Measurements from ENCODE around the gene SMIM35.
"Not testable (repeated sequence)": the region's sequence is repeated elsewhere in the genome, so short reads cannot be mapped to it uniquely, and the experiment has no call there.

The SMIM35 gene

DNA sequence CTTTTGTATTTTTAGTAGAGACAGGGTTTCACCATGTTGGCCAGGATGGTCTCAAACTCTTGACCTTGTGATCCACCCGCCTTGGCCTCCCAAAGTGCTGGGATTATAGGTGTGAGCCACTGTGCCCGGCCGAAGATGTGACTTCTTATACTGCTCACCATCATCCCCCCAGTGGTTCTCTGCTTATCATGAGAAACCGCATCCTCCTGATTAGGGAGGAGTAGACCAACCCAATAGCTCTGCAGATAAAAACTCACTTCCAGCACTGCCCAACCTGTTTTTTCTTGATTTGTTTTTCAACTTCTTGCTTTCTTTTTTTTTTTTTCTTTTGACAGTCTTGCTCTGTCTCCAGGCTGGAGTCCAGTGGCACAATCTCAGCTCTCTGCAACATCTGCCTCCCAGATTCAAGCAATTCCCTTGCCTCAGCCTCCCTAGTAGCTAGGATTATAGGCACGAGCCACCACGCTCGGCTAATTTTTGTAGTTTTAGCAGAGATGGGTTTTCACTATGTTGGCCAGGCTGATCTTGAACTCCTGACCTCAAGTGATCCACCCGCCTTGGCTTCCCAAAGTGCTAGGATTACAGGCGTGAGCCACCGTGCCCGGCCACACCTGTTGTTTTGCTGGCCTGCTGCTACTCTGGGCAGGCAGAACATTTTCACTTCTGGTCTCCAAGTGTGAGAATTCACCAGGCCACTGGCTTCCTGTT, 79.0 kb downstream of the SMIM35 start:
- H3K4me3 ChIP-seq (ENCODE audit: extremely low read depth, insufficient read depth, low read length, poor library complexity, severe bottlenecking); H3K36me3 ChIP-seq (ENCODE audit: control insufficient read depth, insufficient read depth, low read length); H3K9me3 ChIP-seq (ENCODE audit: control insufficient read depth, low read length); H3K27ac ChIP-seq (ENCODE audit: low read depth, low read length, severe bottlenecking): not testable (repeated sequence)
- WGBS, 2 experiments (ENCODE audit: insufficient coverage in 2 of 2): 94 to 97% methylated on average over 5 to 10 of the region's 11 CpGs
- peaks cover 19% of the 10 kb centered on the region for H3K4me1 ChIP-seq (ENCODE audit: control insufficient read depth, insufficient read depth, low read length, poor library complexity, severe bottlenecking)

DNA sequence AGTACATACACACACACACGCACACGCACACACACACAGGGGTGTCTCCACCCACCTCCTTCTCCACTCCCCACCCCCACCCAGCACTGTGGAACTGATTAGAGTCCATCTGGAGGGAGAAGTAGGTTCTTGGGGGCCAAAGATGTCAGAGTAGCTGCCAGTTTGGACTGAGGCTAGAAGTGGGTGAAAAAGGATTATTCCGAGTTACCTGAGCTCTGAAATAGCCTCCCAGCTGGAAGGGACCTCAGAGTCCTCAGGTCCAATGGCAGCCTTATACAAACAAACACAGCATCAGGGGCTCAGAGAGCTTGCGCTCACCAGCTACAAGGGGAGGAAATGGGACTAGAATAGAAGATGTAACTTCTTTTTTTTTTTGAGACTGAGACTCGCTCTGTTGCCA, 79.7 kb downstream of the SMIM35 start:
- Histone ChIP-seq H3K4me1 (ENCODE audit: control insufficient read depth, insufficient read depth, low read length, poor library complexity, severe bottlenecking) (peaks cover 19% of the 10 kb centered on the region), H3K4me3 (ENCODE audit: extremely low read depth, insufficient read depth, low read length, poor library complexity, severe bottlenecking) (no peak overlapping the region), H3K9me3 (ENCODE audit: control insufficient read depth, low read length) (no peaks in the 10 kb centered on the region), H3K36me3 (ENCODE audit: control insufficient read depth, insufficient read depth, low read length) (no peaks in the 10 kb centered on the region), H3K27ac (ENCODE audit: low read depth, low read length, severe bottlenecking) (no peak overlapping the region)
- WGBS, 2 experiments (ENCODE audit: insufficient coverage in 2 of 2): 100% methylated on average over 1 to 2 of the region's 5 CpGs

GRCh38 chr11:118006153-118006534, 80.6 kb downstream of the SMIM35 start:
- H3K4me1 ChIP-seq (ENCODE audit: control insufficient read depth, insufficient read depth, low read length, poor library complexity, severe bottlenecking): peaks cover 15% of the 10 kb centered on the region
- no peaks in the 10 kb centered on the region for H3K9me3 ChIP-seq (ENCODE audit: control insufficient read depth, low read length)
- no peak overlapping the region for H3K4me3 ChIP-seq (ENCODE audit: extremely low read depth, insufficient read depth, low read length, poor library complexity, severe bottlenecking)
- 96 to 97% methylated on average over 4 of the region's 4 CpGs for WGBS, 2 experiments (ENCODE audit: insufficient coverage in 2 of 2)
- no peaks in the 10 kb centered on the region for H3K36me3 ChIP-seq (ENCODE audit: control insufficient read depth, insufficient read depth, low read length)
- H3K27ac ChIP-seq (ENCODE audit: low read depth, low read length, severe bottlenecking): no peak overlapping the region

GRCh38 chr11:118005224-118006152, 81.3 kb downstream of the SMIM35 start:
- H3K27ac ChIP-seq (ENCODE audit: low read depth, low read length, severe bottlenecking): no peak overlapping the region
- no peaks in the 10 kb centered on the region for H3K36me3 ChIP-seq (ENCODE audit: control insufficient read depth, insufficient read depth, low read length)
- no peak overlapping the region for H3K4me3 ChIP-seq (ENCODE audit: extremely low read depth, insufficient read depth, low read length, poor library complexity, severe bottlenecking)
- WGBS, 2 experiments (ENCODE audit: insufficient coverage in 2 of 2): 85 to 90% methylated on average over 12 of the region's 12 CpGs
- peaks cover 15% of the 10 kb centered on the region for H3K4me1 ChIP-seq (ENCODE audit: control insufficient read depth, insufficient read depth, low read length, poor library complexity, severe bottlenecking)
- no peaks in the 10 kb centered on the region for H3K9me3 ChIP-seq (ENCODE audit: control insufficient read depth, low read length)

GRCh38 chr11:118004543-118005223, 82.1 kb downstream of the SMIM35 start:
- no peak overlapping the region for H3K27ac ChIP-seq (ENCODE audit: low read depth, low read length, severe bottlenecking)
- H3K9me3 ChIP-seq (ENCODE audit: control insufficient read depth, low read length): no peaks in the 10 kb centered on the region
- H3K4me3 ChIP-seq (ENCODE audit: extremely low read depth, insufficient read depth, low read length, poor library complexity, severe bottlenecking): no peak overlapping the region
- H3K4me1 ChIP-seq (ENCODE audit: control insufficient read depth, insufficient read depth, low read length, poor library complexity, severe bottlenecking): peaks cover 15% of the 10 kb centered on the region
- no peaks in the 10 kb centered on the region for H3K36me3 ChIP-seq (ENCODE audit: control insufficient read depth, insufficient read depth, low read length)
- WGBS, 2 experiments (ENCODE audit: insufficient coverage in 2 of 2): 96 to 97% methylated on average over 7 of the region's 7 CpGs

- H3K4me1 ChIP-seq (ENCODE audit: control insufficient read depth, insufficient read depth, low read length, poor library complexity, severe bottlenecking): peaks cover 15% of the 10 kb centered on the region
- H3K27ac ChIP-seq (ENCODE audit: low read depth, low read length, severe bottlenecking): peak overlapping the region; percentile 85
- 100% methylated on average over 1 of the region's 4 CpGs for WGBS, 2 experiments (ENCODE audit: insufficient coverage in 2 of 2)
- no peak overlapping the region for H3K4me3 ChIP-seq (ENCODE audit: extremely low read depth, insufficient read depth, low read length, poor library complexity, severe bottlenecking)
- no peaks in the 10 kb centered on the region for H3K9me3 ChIP-seq (ENCODE audit: control insufficient read depth, low read length)
- H3K36me3 ChIP-seq (ENCODE audit: control insufficient read depth, insufficient read depth, low read length): no peaks in the 10 kb centered on the region
These were observed 83.3 kb downstream of the SMIM35 start for GRCh38 chr11:118003456-118003855.

GRCh38 chr11:118002541-118003423, 84.0 kb downstream of the SMIM35 start:
- Histone ChIP-seq H3K4me1 (ENCODE audit: control insufficient read depth, insufficient read depth, low read length, poor library complexity, severe bottlenecking) (peaks cover 15% of the 10 kb centered on the region), H3K27ac (ENCODE audit: low read depth, low read length, severe bottlenecking) (peak overlapping the region; percentile 85), H3K36me3 (ENCODE audit: control insufficient read depth, insufficient read depth, low read length) (no peaks in the 10 kb centered on the region), H3K4me3 (ENCODE audit: extremely low read depth, insufficient read depth, low read length, poor library complexity, severe bottlenecking) (no peak overlapping the region), H3K9me3 (ENCODE audit: control insufficient read depth, low read length) (no peaks in the 10 kb centered on the region)
- WGBS, 2 experiments (ENCODE audit: insufficient coverage in 2 of 2): 50 to 73% methylated on average over 5 to 6 of the region's 7 CpGs

DNA sequence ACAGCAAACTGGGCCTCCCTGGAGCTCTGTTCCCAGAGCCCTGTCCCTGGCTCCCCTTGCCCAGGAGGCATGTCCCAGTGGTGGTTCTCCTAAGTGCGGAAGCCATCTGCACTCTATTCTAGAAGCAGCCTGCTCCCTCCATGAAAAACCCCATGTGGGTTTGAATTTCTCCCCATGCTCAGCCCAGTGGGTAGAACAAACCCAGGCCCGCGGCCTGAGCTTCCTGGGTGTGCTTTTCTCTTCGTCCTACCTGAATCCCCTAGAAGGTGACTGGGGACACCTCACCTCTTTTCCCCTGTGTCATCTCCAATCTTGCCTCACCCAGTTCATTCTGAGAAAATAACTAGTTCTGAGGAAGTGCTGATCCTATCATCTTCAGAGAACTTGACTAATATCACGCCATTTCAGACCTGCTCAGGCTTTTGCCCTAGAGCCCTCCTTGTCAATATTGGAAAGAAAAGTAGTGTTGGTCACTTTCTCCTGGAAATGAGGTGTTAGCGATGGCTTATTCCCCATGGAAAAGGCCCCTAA, 84.7 kb downstream of the SMIM35 start:
- Histone ChIP-seq H3K27ac (ENCODE audit: low read depth, low read length, severe bottlenecking) (peak overlapping the region; percentile 85), H3K4me3 (ENCODE audit: extremely low read depth, insufficient read depth, low read length, poor library complexity, severe bottlenecking) (no peak overlapping the region), H3K36me3 (ENCODE audit: control insufficient read depth, insufficient read depth, low read length) (no peaks in the 10 kb centered on the region), H3K4me1 (ENCODE audit: control insufficient read depth, insufficient read depth, low read length, poor library complexity, severe bottlenecking) (peaks cover 15% of the 10 kb centered on the region), H3K9me3 (ENCODE audit: control insufficient read depth, low read length) (no peaks in the 10 kb centered on the region)
- WGBS, 2 experiments (ENCODE audit: insufficient coverage in 2 of 2): 98 to 100% methylated on average over 1 to 6 of the region's 6 CpGs

DNA sequence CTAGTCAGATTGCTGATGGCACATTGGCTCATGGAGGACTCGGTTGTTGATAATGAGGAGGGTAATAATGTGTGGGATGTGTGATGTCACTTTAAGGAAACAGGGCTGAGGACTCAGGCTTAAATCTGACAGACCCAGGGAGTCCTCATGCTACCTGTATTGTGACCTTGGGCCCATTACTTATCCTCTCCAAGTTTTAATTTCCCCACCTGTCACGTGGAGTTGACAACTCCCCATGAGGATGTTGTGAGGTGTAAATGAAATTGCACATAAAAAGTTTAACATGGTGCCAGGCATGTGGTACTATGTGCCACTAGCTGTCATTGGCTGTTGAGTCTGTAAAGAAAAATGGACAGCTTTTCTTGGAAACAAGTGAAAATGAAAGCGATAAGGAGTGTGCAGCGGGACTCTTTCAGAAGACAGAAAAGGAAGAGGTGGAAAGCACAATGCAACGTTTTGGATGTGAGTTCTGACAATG, 85.2 kb downstream of the SMIM35 start:
- Histone ChIP-seq H3K36me3 (ENCODE audit: control insufficient read depth, insufficient read depth, low read length) (no peaks in the 10 kb centered on the region), H3K4me3 (ENCODE audit: extremely low read depth, insufficient read depth, low read length, poor library complexity, severe bottlenecking) (no peak overlapping the region), H3K4me1 (ENCODE audit: control insufficient read depth, insufficient read depth, low read length, poor library complexity, severe bottlenecking) (peaks cover 15% of the 10 kb centered on the region), H3K9me3 (ENCODE audit: control insufficient read depth, low read length) (no peaks in the 10 kb centered on the region), H3K27ac (ENCODE audit: low read depth, low read length, severe bottlenecking) (no peak overlapping the region)
- WGBS, 2 experiments (ENCODE audit: insufficient coverage in 2 of 2): 84 to 98% methylated on average over 4 of the region's 5 CpGs

DNA sequence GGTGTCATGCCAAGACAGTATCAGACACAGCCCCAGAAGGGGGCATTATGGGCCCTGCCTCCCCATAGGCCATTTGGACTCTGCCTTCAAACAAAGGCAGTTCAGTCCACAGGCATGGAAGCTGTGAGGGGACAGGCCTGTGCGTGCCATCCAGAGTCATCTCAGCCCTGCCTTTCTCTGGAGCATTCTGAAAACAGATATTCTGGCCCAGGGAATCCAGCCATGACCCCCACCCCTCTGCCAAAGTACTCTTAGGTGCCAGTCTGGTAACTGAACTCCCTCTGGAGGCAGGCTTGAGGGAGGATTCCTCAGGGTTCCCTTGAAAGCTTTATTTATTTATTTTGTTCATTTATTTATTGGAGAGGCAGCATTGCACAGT, 85.9 kb downstream of the SMIM35 start:
- H3K9me3 ChIP-seq (ENCODE audit: control insufficient read depth, low read length): no peaks in the 10 kb centered on the region
- whole genome bisulfite sequencing, 2 experiments (ENCODE audit: insufficient coverage in 2 of 2): 100% methylated on average over 1 of the region's 1 CpG; no CpG with 5 or more reads in 1 of the 2 experiments
- peaks cover 15% of the 10 kb centered on the region for H3K4me1 ChIP-seq (ENCODE audit: control insufficient read depth, insufficient read depth, low read length, poor library complexity, severe bottlenecking)
- no peak overlapping the region for H3K4me3 ChIP-seq (ENCODE audit: extremely low read depth, insufficient read depth, low read length, poor library complexity, severe bottlenecking)
- no peaks in the 10 kb centered on the region for H3K36me3 ChIP-seq (ENCODE audit: control insufficient read depth, insufficient read depth, low read length)
- H3K27ac ChIP-seq (ENCODE audit: low read depth, low read length, severe bottlenecking): no peak overlapping the region

All from mesodermal cell (in vitro differentiated cells).